Stimulated activated CD8-positive, alpha-beta memory T cell treated with anti-CD3 and anti-CD28 coated beads, Interleukin-4, amount 100 ng/mL, for 4 hours (primary cell): ENCODE results near the gene F7.
"Not testable (repeated sequence)": the region's sequence is repeated elsewhere in the genome, so short reads cannot be mapped to it uniquely, and the experiment has no call there.

ENCODE experiments used
- DNase-seq, 2 donors: peaks; one replicate each; pipeline ENCODE4 v3.0.0-alpha.2; 2020; ENCODE audit warnings: low read depth in 2 of 2, low spot score in 1 of 2

F7 gene

GRCh38 chr13:113070855-113071254 lies 34.7 kb upstream of the F7 start:
- DNase-seq, result no peak

- DNase-seq, result no peak
Observed at GRCh38 chr13:113072376-113072775, 33.2 kb upstream of the F7 start.

- no peak for DNase-seq
Observed at GRCh38 chr13:113073942-113074341, 31.6 kb upstream of the F7 start.

- no peak for DNase-seq
Observed at GRCh38 chr13:113074401-113074800, 31.2 kb upstream of the F7 start.

- DNase-seq, result no peak
Observed at GRCh38 chr13:113074876-113075275, 30.7 kb upstream of the F7 start.

- no peak for DNase-seq
Observed at GRCh38 chr13:113075711-113076110, 29.9 kb upstream of the F7 start.

- no peak for DNase-seq
Observed at GRCh38 chr13:113076681-113077401, 28.8 kb upstream of the F7 start.

- no peak for DNase-seq
Observed at GRCh38 chr13:113077566-113077952, 28.0 kb upstream of the F7 start.

- no peak for DNase-seq
Observed at GRCh38 chr13:113077953-113078901, 27.4 kb upstream of the F7 start.

- no peak for DNase-seq
Observed at GRCh38 chr13:113078902-113079780, 26.4 kb upstream of the F7 start.

- not testable (repeated sequence) for DNase-seq
Observed at GRCh38 chr13:113079781-113080080, 25.9 kb upstream of the F7 start.

GRCh38 chr13:113080361-113080831 lies 25.2 kb upstream of the F7 start:
- DNase-seq, result no peak

- DNase-seq, result no peak
Observed at GRCh38 chr13:113080901-113081521, 24.6 kb upstream of the F7 start.

GRCh38 chr13:113082198-113083021 lies 23.2 kb upstream of the F7 start:
- DNase-seq, result no peak

GRCh38 chr13:113083022-113083373 lies 22.6 kb upstream of the F7 start:
- DNase-seq, result no peak

GRCh38 chr13:113083402-113084061 lies 22.1 kb upstream of the F7 start:
- DNase-seq, result no peak

- DNase-seq, result no peak
Observed at GRCh38 chr13:113084094-113084942, 21.3 kb upstream of the F7 start.

GRCh38 chr13:113084943-113085540 lies 20.5 kb upstream of the F7 start:
- no peak for DNase-seq
